Eye (tissue), 1 donor: ENCODE results near the gene ABHD17C.
"Not testable (repeated sequence)": the region's sequence is repeated elsewhere in the genome, so short reads cannot be mapped to it uniquely, and the experiment has no call there.

ENCODE experiments used
- DNase-seq: peaks from one replicate; pipeline ENCODE4 v3.0.0-alpha.2; 2015

Gene ABHD17C

GRCh38 chr15:80732818-80733217 is 37.7 kb downstream of the ABHD17C start:
- no peak for DNase-seq

- no peak for DNase-seq
Observed at GRCh38 chr15:80733460-80733859, 38.4 kb downstream of the ABHD17C start.

- DNase-seq: no peak
Observed at GRCh38 chr15:80735344-80735743, 40.2 kb downstream of the ABHD17C start.

- DNase-seq: no peak
Observed at GRCh38 chr15:80736560-80736959, 41.5 kb downstream of the ABHD17C start.

GRCh38 chr15:80739919-80740318 is 44.8 kb downstream of the ABHD17C start:
- no peak for DNase-seq

GRCh38 chr15:80742081-80742480 is 47.0 kb downstream of the ABHD17C start:
- no peak for DNase-seq

- no peak for DNase-seq
Observed at GRCh38 chr15:80743189-80743833, 48.2 kb downstream of the ABHD17C start.

- DNase-seq: no peak
Observed at GRCh38 chr15:80744415-80744814, 49.3 kb downstream of the ABHD17C start.

- no peak for DNase-seq
Observed at GRCh38 chr15:80744826-80745225, 49.7 kb downstream of the ABHD17C start.

- no peak for DNase-seq
Observed at GRCh38 chr15:80745888-80746287, 50.8 kb downstream of the ABHD17C start.

GRCh38 chr15:80747317-80748053 is 52.4 kb downstream of the ABHD17C start:
- no peak for DNase-seq

- no peak for DNase-seq
Observed at GRCh38 chr15:80749589-80749988, 54.5 kb downstream of the ABHD17C start.

- no peak for DNase-seq
Observed at GRCh38 chr15:80750575-80750974, 55.5 kb downstream of the ABHD17C start.

GRCh38 chr15:80752204-80752603 is 57.1 kb downstream of the ABHD17C start:
- no peak for DNase-seq

- DNase-seq: no peak
Observed at GRCh38 chr15:80753161-80753560, 58.1 kb downstream of the ABHD17C start.

GRCh38 chr15:80754014-80754413 is 58.9 kb downstream of the ABHD17C start:
- DNase-seq: no peak

GRCh38 chr15:80755885-80756284 is 60.8 kb downstream of the ABHD17C start:
- no peak for DNase-seq

- no peak for DNase-seq
Observed at GRCh38 chr15:80758130-80758745, 63.1 kb downstream of the ABHD17C start.

- DNase-seq: no peak
Observed at GRCh38 chr15:80760960-80761359, 65.8 kb downstream of the ABHD17C start.

- DNase-seq: no peak
Observed at GRCh38 chr15:80761754-80762153, 66.6 kb downstream of the ABHD17C start.

- DNase-seq: not testable (repeated sequence)
Observed at GRCh38 chr15:80763235-80763634, 68.1 kb downstream of the ABHD17C start.

GRCh38 chr15:80764535-80764934 is 69.4 kb downstream of the ABHD17C start:
- no peak for DNase-seq

- no peak for DNase-seq
Observed at GRCh38 chr15:80766275-80766674, 71.2 kb downstream of the ABHD17C start.

GRCh38 chr15:80768158-80768557 is 73.0 kb downstream of the ABHD17C start:
- no peak for DNase-seq
